Measurements from ENCODE around the gene CCDC154.

The CCDC154 gene

DNA sequence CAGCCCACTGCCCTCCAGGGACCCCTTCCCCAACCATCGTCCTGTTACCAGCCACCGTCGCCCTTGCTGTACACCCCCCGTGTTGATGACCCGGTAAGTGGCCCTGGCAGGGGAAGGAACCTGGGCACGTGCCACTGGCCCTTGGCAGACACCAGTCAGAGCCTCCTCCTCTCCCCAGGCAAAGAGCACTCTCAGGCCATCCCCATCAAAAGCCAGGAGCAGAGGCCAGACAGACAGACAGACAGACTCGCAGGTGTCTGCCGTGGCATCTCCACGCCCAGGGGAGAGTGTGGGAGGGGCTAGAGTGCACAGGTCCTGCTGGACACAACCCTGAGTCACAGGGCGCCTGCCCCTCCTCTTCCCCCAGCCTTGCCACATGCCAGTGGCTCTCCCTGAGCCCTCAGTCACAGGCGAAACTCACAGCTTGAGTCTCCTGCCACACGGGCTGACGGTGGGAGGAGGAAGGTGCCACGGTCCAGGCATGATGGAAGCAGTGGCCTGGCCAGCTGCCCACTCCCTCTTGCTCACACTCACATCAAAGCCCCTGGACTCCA, 22.7 kb upstream of the CCDC154 start:
- H3K27me3 ChIP-seq (ENCODE audit: insufficient read depth, low read length, poor library complexity, severe bottlenecking): no peaks in the 10 kb centered on the region
- H3K4me1 ChIP-seq (ENCODE audit: insufficient read depth, low read length, poor library complexity, severe bottlenecking): no peaks in the 10 kb centered on the region
- no peaks in the 10 kb centered on the region for H3K79me2 ChIP-seq (ENCODE audit: insufficient read depth, low read length)
- no peak overlapping the region for H3K4me2 ChIP-seq (ENCODE audit: low read depth, low read length, poor library complexity, severe bottlenecking)
- H3K9ac ChIP-seq (ENCODE audit: low read depth, low read length, poor library complexity, severe bottlenecking): no peak overlapping the region
- H3K36me3 ChIP-seq (ENCODE audit: insufficient read depth, low read length): no peaks in the 10 kb centered on the region
- H3K9me3 ChIP-seq (ENCODE audit: insufficient read depth, low read depth, low read length): no peaks in the 10 kb centered on the region
- no peaks in the 10 kb centered on the region for H3K9me2 ChIP-seq (replicated peaks; ENCODE audit: low read depth, low read length)
- H3K4me3 ChIP-seq (ENCODE audit: low read length, poor library complexity, severe bottlenecking): no peak overlapping the region
- H4K20me1 ChIP-seq (ENCODE audit: insufficient read depth, low read length, poor library complexity, severe bottlenecking): no peaks in the 10 kb centered on the region
- H3F3A ChIP-seq (ENCODE audit: low read depth): no peaks in the 10 kb centered on the region
- TF ChIP-seq EZH2phosphoT487 (IDR thresholded peaks at IDR 0.05; ENCODE audit: borderline replicate concordance): no peak
- TF ChIP-seq, protein P1, sequence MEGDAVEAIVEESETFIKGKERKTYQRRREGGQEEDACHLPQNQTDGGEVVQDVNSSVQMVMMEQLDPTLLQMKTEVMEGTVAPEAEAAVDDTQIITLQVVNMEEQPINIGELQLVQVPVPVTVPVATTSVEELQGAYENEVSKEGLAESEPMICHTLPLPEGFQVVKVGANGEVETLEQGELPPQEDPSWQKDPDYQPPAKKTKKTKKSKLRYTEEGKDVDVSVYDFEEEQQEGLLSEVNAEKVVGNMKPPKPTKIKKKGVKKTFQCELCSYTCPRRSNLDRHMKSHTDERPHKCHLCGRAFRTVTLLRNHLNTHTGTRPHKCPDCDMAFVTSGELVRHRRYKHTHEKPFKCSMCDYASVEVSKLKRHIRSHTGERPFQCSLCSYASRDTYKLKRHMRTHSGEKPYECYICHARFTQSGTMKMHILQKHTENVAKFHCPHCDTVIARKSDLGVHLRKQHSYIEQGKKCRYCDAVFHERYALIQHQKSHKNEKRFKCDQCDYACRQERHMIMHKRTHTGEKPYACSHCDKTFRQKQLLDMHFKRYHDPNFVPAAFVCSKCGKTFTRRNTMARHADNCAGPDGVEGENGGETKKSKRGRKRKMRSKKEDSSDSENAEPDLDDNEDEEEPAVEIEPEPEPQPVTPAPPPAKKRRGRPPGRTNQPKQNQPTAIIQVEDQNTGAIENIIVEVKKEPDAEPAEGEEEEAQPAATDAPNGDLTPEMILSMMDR (conservative IDR thresholded peaks at IDR 0.05; ENCODE audit: low read length): no peak
- H2AFZ ChIP-seq (ENCODE audit: low read length): no peak overlapping the region

DNA sequence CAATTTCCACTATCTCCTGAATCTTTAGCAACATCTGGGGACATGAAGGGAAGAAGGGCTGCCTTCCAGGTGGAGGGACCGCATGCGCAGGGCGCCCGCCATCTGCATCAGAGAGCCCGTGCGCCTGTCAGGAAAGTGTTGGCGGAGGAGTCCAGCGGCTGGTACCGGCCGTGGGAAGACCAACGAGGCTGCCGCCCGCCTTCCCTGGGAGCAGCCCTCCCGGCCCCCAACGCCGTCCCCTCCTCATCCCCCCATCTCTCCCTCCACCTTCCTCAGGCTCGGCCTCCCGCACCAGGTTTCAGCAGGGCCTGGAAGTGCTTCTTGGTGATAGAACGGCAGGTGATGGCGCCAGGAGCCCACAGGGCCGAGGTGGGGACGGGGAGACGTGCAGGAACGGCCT, 21.7 kb upstream of the CCDC154 start:
- Histone ChIP-seq H3K9ac (ENCODE audit: low read depth, low read length, poor library complexity, severe bottlenecking) (no peak overlapping the region), H3K4me3 (ENCODE audit: low read length, poor library complexity, severe bottlenecking) (no peak overlapping the region)

DNA sequence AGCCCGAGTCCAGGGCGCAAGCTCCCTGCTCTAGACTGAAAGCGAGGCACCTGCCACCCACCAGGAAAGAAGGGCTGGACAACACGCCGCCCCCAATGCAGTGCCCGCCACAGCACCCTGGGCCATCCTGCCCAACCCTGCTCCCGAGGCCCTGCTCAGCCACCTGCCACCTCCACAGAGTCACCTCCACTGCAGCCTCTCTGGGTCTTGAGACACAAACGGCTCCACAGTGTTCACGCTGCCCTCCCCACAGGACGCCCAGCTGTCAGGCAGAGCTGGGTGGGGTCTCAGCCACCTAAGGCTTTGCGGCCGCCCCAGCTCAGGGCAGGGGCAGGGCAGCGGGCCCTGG, 21.2 kb upstream of the CCDC154 start:
- Histone ChIP-seq H3K9ac (ENCODE audit: low read depth, low read length, poor library complexity, severe bottlenecking) (no peak overlapping the region), H3K4me3 (ENCODE audit: low read length, poor library complexity, severe bottlenecking) (no peak overlapping the region), H3K36me3 (ENCODE audit: insufficient read depth, low read length) (no peaks in the 10 kb centered on the region), H2AFZ (ENCODE audit: low read length) (no peak overlapping the region), H4K20me1 (ENCODE audit: insufficient read depth, low read length, poor library complexity, severe bottlenecking) (no peaks in the 10 kb centered on the region), H3K9me2 (replicated peaks; ENCODE audit: low read depth, low read length) (no peaks in the 10 kb centered on the region), H3F3A (ENCODE audit: low read depth) (no peaks in the 10 kb centered on the region), H3K4me1 (ENCODE audit: insufficient read depth, low read length, poor library complexity, severe bottlenecking) (no peaks in the 10 kb centered on the region), H3K9me3 (ENCODE audit: insufficient read depth, low read depth, low read length) (no peaks in the 10 kb centered on the region), H3K79me2 (ENCODE audit: insufficient read depth, low read length) (no peaks in the 10 kb centered on the region), H3K4me2 (ENCODE audit: low read depth, low read length, poor library complexity, severe bottlenecking) (no peak overlapping the region), H3K27me3 (ENCODE audit: insufficient read depth, low read length, poor library complexity, severe bottlenecking) (no peaks in the 10 kb centered on the region)
- TF ChIP-seq EZH2phosphoT487 (IDR thresholded peaks at IDR 0.05; ENCODE audit: borderline replicate concordance): no peak
- TF ChIP-seq, protein P1 (conservative IDR thresholded peaks at IDR 0.05; ENCODE audit: low read length): no peak

More for the DNA sequence above, 21.7 kb upstream of the CCDC154 start:
- Histone ChIP-seq H3K9me2 (replicated peaks; ENCODE audit: low read depth, low read length) (no peaks in the 10 kb centered on the region), H3K27me3 (ENCODE audit: insufficient read depth, low read length, poor library complexity, severe bottlenecking) (no peaks in the 10 kb centered on the region), H4K20me1 (ENCODE audit: insufficient read depth, low read length, poor library complexity, severe bottlenecking) (no peaks in the 10 kb centered on the region), H3K36me3 (ENCODE audit: insufficient read depth, low read length) (no peaks in the 10 kb centered on the region), H3F3A (ENCODE audit: low read depth) (no peaks in the 10 kb centered on the region), H3K4me1 (ENCODE audit: insufficient read depth, low read length, poor library complexity, severe bottlenecking) (no peaks in the 10 kb centered on the region), H3K79me2 (ENCODE audit: insufficient read depth, low read length) (no peaks in the 10 kb centered on the region), H3K4me2 (ENCODE audit: low read depth, low read length, poor library complexity, severe bottlenecking) (no peak overlapping the region), H3K9me3 (ENCODE audit: insufficient read depth, low read depth, low read length) (no peaks in the 10 kb centered on the region), H2AFZ (ENCODE audit: low read length) (no peak overlapping the region)
- no peak for TF ChIP-seq EZH2phosphoT487 (IDR thresholded peaks at IDR 0.05; ENCODE audit: borderline replicate concordance)
- TF ChIP-seq, protein P1 (conservative IDR thresholded peaks at IDR 0.05; ENCODE audit: low read length): no peak

All from Loucy (cell line).